PC-3 (cell line): ENCODE results near the gene CHMP5.

ENCODE experiments used
- CTCF ChIP-seq: fragments of 300-600 bp; sonication (generic); conservative IDR thresholded peaks from 2 replicates; pipeline ENCODE4 v1.5.1; 2017; ENCODE audit warnings: antibody characterized with exemption, low read depth, mild to moderate bottlenecking, low read length
- EZH2 ChIP-seq: fragments of 300-600 bp; sonication (generic); IDR thresholded peaks from one replicate; pipeline ENCODE4 v1.6.1; 2017; ENCODE audit warnings: antibody characterized with exemption, mild to moderate bottlenecking, low read length; ENCODE audit not compliant: unreplicated experiment

GRCh38 chr9:33265211-33265865, 489 bp downstream of the CHMP5 start:
- TF ChIP-seq CTCF (no peak), EZH2 (no peak)
